Hematopoietic multipotent progenitor cell treated with erythropoietin and hydrocortisone succinate and interleukin-3 and kit ligand, for 15 days (in vitro differentiated cells): Measurements from ENCODE around the gene BDKRB1.

Source experiments
- DNase-seq: peaks from one replicate; pipeline ENCODE4 v3.0.0-alpha.2; 2015; ENCODE audit warnings: low spot score

BDKRB1 gene

DNA sequence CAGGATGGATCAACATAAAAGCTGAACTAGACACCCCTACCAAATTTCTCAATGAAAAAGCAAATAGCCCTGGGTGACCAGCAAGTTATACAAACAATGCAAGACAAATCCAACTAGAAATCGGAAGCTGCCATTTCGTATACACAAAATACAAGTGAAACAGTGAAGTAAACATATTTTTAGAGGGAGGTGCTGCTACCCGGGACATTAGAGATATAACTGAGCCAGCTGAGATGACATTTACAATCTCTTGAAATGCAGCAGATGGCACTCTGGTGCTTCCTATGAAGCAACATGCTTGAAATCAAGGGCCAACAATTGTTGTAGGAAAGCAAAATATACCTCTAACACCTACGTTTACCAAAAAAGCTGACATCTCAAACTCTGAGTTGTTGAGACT is 25.5 kb downstream of the BDKRB1 start:
- DNase-seq: peak; percentile 54

DNA sequence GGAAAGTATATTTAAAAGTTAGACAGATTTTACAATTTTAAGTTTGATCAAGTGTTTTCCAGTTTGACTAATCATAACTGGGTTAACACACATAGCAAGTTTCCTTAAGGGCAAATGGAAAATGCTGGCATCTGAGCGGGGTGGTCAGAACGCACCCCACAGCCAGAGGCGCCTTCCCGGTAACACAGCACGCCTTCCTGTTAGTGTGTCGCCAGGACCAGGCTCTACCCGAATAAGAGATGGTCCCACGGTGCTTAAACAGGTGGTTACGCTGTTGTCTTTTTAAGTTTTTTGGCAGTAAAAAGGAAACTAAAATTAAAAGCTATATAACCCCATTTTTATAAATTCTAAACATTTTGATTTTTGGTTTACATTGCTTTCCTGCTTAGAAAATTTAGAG is 28.0 kb downstream of the BDKRB1 start:
- no peak for DNase-seq

DNA sequence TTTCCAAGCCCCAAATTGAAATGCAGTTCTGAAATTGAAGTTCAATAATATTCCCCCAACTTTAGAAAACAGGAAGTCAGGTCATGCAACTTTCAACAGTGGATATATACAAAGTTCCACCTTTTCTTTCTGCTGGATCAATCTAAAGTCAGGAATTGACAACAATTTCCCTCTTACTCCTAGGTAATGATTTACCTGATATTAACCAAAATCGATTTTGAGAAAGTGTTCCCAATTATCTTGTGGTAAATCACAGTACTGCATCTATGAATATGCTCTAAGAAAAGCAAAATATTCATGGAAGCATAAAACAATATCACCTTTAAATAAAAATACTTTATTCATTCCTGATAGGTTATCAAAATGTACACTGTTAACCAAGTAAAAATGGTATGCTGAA is 28.4 kb downstream of the BDKRB1 start:
- no peak for DNase-seq

DNA sequence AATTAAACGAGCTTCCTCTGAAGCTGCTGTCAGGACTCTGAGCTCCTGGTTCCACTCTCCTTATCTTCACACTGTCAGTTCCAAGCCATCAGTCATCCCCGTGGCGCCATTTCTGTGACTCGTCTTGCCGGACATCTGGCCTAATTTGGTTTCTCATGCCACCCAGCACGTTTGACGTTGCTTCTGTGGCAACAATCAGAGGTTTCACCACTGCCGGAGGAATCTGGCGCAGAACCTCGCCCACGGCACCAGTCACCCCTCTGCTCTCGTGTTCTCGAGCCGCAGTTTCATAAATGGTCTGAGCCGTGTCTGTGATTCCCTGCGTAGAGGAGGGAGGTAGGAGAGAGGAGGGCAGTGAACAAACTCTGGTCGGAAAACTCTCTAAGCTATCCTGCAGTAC is 29.7 kb downstream of the BDKRB1 start:
- DNase-seq: no peak

DNA sequence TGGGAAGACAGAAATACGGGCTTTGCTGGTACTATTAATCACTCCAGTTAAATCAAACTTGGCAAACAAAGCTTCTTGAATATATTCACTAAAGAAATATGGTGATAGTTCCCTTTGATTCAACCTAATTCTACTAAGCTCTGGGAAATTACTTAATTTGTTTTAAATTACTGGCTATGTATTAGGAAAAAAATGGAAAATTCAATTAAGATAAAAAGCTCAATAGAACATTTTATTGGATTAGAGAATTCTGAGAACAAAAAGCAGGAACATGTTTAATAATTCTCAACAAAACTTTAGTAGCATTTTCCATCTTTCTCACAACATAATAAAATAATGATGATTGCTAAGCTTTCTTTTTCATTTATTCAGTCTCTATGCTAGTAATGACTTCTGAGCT is 30.2 kb downstream of the BDKRB1 start:
- no peak for DNase-seq

DNA sequence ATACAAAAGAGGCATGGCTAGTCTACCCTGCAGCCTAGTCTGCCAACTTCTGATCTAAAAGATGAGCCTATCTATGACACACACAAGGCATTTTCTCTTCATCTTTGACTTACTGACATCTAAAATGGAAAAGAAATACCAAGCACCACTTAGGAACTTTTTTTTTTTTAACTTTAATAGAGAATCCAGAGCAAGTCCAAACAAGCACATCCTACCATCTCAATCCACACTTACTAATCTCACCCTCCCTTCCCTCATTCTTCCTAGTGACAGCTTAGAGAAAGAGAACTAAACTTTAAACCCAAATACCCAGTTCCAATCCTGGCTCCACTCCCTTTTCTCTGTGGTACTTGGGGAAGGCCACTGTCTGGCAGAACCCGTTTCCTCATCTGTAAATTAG is 31.8 kb downstream of the BDKRB1 start:
- DNase-seq: no peak

DNA sequence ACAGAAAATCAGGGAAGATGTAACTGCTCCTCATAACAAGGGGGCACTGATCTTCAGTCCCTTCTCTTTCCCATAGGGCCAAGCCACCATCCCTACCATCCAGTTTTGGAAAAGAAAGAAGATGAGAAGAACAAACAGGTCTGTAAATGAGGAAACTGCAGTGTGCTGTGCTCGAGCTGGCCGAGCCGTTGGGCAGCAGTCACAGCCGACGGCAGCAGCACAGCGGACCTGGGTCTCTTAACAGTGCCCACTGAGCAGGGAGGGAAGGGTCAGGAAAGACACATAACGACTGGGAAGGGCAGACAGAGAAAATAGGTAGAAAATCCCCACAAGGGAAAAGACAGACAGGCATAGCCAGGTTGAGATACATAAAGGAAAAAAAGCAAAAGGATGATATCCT is 38.2 kb downstream of the BDKRB1 start:
- DNase-seq: no peak

DNA sequence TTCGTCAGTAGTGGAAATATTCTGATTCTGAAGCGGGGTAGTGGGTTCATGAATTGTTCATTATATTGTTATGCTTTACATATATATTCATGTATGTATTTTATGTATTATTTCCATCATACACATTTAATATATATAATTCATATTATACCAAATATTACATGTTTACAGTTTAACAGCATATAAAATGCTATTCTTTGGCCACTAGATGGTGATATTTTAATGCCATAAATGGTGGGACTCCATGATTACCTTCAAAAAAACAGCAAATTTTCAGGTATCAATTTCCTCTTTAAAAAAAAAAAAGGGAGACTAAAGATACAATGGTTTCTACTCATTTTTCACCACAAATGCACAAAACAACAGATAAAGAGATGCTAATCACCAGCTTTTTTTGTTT is 41.0 kb downstream of the BDKRB1 start:
- peak; percentile 76 for DNase-seq

DNA sequence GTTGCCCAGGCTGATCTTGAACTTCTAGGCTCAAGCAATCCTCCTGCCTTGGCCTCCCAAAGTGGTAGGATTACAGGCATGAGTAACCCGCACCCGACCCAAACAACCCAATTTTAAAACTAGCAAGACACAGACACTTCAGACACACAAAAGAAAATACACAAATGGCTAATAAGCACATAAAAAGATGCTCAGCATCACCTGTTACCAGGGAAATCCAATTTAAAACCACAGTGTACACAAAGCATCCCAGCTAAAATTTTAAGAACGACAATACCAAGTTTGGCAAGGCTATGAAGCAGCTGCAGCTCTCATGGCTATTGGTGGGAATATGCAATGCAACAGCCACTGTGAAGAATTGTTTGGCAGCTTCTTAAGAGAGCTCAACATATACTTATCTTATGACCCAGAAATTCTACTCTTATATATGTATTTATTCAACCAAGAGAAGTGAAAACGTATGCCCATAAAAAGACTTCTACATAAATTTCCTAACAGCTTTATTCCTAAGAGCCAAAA is 42.0 kb downstream of the BDKRB1 start:
- DNase-seq: no peak

DNA sequence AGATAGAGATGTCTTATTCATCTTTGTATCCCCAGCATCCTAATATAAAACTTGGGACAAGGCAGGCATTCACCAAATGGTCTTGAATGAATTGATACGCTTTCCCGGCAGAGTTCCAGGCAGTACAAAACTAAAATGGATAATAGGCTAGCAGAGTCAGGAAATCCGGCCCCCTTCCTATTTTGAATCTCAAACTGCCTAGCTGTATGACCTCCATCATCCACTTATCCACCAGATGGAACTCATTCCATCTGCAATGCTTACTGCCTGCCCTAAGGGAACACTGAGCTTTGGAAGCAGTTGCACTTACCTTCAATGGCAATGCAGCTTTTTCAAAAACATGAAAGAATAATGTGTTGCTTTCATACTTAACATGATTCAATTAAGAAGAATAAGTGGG is 43.4 kb downstream of the BDKRB1 start:
- no peak for DNase-seq

DNA sequence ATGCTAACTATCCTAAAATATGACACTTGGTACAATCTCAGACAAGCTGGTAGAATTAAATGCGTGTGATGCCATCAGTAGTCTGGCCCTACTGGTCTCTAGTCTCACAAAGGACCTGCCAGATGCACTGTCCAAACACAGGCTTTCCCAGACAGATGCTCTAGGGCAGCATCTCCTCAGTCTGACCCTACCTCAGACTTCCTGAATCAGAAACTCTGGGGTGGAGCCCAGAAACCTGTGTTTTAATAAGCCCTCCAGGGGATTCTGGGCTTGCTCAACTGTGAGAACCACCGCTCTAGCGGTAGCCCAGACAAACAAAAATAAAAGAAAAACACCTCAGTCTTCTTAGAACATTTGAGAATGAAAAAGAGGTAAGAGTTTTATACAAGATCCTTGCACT is 48.0 kb downstream of the BDKRB1 start:
- DNase-seq: no peak

DNA sequence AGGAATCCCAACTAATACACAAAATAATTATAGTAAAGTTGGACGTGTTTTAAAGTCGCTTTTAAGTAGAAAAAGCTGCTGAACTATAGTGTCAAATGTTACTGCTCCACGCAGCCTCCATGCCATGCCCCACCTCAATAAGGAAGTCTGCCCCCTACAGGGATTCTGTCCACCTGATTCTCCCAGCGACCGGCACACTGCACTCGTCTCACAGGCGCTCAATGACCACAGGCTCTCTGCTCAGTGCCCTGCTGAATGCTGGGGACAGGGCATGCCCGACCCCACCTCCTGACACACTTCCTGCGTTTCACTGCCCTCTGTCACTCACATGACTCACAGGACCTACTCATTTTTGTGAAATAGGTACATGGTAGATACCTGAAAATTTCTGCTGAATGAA is 48.9 kb downstream of the BDKRB1 start:
- no peak for DNase-seq

DNA sequence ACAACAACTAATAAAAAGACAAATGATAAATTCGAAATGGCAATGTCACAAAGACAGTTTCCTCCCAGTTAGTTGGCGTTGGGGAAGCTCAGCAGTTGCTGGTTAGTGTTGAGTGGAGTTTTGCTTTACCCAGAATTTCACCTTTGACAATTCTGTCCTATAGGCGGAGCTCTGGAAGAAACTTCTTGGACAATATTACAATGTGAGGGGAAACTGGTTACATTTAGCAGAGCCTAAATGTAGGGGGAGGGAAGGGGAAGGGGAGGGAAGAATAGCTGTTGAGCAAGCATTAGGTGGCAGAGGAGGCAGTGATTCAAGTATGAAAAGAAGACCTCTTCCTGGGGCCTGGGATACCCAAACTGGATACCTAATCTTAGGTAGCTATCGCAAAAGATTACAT is 51.4 kb downstream of the BDKRB1 start:
- DNase-seq: no peak

DNA sequence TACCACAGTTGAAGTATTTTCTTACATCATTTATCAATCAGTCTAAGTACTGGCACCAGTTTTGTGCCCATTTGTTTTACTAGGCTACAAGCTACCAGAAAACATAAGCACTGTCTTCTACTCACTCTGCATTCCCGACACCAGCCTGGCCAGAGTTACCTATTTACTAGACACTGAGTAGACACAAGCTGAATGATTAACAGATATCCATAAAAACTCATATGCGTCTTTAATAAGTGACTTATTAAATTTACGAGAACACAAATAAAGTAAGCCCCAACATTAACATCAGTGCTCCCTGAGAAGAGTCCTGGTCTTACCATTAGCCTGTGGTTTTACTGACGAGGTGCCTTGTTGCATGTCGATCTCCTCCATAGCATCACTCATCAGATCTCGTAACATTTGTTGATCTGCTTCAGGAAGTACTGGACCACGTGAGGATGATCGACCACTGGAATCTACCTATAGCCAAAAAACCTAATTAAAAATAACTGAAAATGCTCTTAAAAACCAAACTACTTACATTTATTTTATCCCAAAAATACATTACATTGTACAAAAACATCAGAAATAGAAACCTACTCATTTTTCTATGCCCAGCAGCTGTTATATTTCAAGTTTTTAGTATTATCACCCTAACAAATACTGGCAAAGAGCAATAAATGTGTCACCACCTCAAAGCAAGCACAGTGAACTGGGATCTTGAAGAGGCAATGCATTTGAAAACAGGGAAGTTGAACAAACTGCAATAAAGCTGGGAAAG is 53.3 kb downstream of the BDKRB1 start:
- DNase-seq: no peak

DNA sequence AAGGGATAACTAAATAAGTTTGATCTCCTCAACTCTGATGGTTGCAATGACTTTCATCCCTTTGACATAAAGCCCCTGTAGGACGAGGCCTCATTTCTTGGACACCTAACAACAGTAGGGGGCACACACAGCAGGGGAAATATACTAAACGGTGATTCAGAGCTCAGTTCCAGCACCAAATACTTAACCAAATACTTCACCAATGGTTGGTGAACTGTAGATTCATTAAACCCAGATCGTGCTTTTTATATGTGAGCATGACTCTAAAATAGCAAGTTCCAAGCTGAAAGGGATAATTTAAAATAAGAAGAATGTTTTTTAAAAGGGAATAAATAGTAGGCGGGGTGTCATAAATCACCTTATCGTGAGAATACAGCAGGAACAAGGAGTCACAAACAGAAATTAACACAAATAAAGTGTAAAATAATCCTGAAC is 53.9 kb downstream of the BDKRB1 start:
- peak; percentile 24 for DNase-seq

DNA sequence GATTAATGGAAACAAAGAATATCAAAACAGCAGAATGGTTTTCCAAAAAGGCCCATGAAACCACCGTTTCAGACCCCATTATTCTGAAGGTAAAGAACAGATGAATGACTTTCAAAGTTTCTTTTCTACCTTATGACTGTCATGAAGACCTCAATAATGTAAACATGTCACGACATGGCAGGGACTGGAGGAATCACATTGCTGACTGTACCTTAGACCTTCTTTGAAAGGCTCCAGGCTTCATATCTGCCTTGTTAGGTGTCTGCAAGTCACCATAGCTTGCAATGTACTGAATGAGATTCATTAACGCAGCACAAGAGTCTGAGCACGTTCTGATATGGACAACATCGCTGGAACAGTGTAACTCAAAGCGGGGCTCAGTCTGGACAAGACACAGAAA is 54.9 kb downstream of the BDKRB1 start:
- DNase-seq: no peak
